Measurements from ENCODE around the gene CEACAM16.

CEACAM16 gene

DNA sequence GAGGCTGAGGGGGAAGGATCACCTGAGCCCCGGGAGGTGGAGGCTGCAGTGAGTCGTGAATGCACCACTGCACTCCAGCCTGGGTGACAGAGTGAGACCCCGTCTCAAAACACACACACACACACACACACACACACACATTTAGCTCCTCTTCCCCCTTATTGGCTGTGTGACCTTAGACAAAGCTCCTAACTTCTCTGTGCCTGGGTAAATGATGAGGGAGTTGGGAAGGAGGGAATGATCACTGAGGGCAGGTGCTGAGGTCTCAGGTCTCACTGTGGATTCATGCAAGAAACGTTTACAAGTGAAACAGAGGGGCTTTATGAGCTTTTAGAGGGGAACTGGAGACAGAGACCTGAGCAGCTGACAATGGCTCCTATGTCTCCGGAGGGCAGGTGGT is 32.7 kb downstream of the CEACAM16 start:
- DNase-seq (ENCODE audit: low spot score), result no peak
- TF ChIP-seq, protein P1, sequence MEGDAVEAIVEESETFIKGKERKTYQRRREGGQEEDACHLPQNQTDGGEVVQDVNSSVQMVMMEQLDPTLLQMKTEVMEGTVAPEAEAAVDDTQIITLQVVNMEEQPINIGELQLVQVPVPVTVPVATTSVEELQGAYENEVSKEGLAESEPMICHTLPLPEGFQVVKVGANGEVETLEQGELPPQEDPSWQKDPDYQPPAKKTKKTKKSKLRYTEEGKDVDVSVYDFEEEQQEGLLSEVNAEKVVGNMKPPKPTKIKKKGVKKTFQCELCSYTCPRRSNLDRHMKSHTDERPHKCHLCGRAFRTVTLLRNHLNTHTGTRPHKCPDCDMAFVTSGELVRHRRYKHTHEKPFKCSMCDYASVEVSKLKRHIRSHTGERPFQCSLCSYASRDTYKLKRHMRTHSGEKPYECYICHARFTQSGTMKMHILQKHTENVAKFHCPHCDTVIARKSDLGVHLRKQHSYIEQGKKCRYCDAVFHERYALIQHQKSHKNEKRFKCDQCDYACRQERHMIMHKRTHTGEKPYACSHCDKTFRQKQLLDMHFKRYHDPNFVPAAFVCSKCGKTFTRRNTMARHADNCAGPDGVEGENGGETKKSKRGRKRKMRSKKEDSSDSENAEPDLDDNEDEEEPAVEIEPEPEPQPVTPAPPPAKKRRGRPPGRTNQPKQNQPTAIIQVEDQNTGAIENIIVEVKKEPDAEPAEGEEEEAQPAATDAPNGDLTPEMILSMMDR (IDR thresholded peaks at IDR 0.05; ENCODE audit: extremely low read depth, missing control alignments), result no peak

DNA sequence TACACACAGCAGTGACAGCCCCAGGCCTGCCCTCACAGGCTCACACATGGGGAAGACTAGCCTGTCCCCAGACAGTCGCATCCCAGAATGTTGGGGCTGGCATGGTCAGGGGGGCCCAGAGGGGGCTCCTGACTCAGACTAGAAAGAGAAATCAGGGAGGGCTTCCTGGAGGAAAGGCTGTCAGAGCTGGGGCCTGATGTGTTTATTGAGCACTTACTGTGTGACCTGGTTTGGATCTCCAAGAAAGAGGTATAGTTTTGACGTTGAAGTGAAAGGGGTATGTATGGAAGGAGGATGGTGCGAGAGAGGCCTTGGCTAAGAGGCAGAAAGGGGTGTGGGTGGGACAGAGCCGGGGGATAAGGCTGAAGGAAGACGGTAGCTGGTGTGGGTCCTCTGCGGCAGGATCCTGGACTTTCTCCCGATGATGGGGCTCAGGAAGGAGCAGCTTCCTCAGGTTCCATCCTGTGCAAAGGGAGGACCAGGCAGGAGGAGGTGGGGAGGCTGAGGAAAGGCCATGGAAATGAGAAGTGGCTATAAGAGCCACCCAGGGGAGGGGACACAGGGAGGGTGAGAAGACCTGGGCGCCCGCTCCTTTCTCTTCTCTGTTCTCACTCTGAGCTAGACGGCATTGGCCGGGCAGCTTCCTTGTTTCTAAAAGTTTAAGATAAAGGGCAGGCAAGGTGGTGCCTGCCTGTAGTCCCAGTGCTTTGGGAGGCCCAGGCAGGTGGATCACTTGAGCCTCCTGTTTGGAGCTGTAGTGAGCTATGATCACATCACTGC is 33.5 kb downstream of the CEACAM16 start:
- DNase-seq (ENCODE audit: low spot score), result no peak
- TF ChIP-seq, protein P1 (IDR thresholded peaks at IDR 0.05; ENCODE audit: extremely low read depth, missing control alignments), result no peak

DNA sequence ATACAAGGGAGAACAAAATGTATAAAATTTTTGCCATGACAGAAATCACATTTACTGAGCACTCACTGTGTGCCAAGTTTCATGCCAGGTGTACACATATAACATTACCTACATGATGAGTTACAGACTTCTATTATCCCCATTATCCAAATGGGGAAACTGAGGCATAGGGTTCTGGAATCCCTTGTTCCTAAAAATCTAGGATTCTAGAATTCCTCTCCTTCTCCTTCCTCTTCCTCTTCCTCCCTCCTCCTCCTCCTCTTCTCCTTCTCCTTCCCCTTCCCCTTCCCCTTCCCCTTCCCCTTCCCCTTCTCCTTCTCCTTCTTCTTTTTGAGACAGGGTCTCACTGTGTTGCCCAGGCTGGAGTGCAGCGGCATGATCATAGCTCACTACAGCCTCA is 35.4 kb downstream of the CEACAM16 start:
- DNase-seq (ENCODE audit: low spot score), result no peak
- TF ChIP-seq, protein P1 (IDR thresholded peaks at IDR 0.05; ENCODE audit: extremely low read depth, missing control alignments), result no peak

DNA sequence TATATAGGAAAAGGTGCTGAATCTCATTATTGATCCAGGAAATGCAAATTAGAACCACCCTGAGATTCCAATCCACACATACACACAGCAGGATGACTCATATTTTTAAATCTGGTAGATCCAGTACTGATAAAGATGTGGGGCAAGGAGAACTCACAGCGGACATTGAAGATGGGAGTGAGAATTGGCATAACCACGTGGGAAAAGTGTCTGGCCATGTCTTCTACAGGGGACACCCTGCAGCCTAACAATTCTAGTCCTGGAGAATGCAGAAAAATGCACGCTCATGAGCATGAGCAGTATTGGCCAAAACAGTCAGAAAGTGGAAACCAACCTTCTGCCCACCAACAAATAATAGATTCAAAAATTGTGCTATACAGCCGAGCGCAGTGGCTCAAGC is 36.1 kb downstream of the CEACAM16 start:
- TF ChIP-seq, protein P1 (IDR thresholded peaks at IDR 0.05; ENCODE audit: extremely low read depth, missing control alignments), result no peak
- no peak for DNase-seq (ENCODE audit: low spot score)

DNA sequence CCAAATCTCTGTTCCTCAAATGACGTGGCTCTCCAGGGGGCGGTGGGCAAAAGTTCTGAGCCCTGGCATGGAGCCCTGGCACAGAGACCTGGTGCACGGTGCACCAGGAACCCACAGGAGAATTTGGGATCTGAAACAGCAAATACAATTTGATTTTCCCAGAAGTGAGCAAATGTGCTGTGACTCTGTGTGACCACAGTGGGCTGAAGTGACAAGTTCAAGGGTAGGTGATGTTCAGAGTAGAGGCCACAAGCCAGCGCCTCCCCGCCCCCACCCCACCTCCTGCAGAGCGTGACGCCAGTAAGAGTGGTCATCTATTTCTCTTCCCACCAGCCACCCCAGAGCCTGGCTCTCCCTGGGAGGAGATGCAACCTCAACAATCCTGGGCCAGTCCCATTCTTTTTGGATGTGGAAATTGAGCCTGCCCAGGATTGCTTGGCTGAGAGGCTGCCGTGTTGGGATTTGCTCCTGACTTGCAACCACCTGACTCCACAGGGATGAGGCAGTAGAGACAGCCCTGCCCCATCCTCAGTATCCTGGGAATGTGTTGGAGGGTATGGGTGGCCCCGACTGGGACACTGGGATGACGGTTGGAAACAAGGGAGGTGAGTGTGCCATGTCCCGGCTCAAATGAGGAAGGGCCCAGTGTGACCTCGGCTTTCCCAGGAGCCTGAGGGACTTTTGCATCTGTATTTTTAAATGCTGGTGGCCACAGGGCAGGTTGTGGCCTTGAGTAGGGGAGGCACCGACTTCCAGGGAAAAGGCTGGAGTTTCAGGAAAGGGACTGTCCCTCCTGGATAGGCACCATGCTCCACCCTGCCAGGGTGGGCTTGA is 38.5 kb downstream of the CEACAM16 start:
- no peak for DNase-seq (ENCODE audit: low spot score)
- TF ChIP-seq, protein P1 (IDR thresholded peaks at IDR 0.05; ENCODE audit: extremely low read depth, missing control alignments), result no peak

DNA sequence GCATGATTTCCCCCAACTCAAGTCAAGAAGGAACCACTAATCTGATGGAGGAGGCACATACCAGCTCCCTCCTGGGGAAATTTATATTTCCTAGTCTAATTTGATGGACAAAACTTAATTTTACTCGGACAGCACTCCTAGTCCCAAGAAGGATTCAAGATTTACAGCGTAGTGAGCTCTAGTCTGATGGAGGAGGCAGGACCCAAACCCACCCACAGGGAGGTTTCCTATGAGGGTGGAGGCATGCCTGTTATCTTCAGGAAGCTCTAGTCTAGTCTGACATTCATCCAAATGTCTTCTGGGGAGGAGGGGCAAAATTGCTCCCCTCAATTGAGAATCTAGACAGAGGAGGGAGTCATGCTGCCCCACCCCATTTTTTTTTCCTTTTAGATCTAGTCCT is 39.2 kb downstream of the CEACAM16 start:
- no peak for DNase-seq (ENCODE audit: low spot score)
- TF ChIP-seq, protein P1 (IDR thresholded peaks at IDR 0.05; ENCODE audit: extremely low read depth, missing control alignments), result no peak

Data from GM20000 (cell line).